Heart left ventricle (tissue), 13 donors: ENCODE data around the gene C1orf122.

Source experiments
- CTCF ChIP-seq, 12 donors: fragments of 200-600 bp; sonication (generic) in 4 of 12; IDR thresholded peaks; one replicate each; pipeline versions ENCODE4 v1.5.0 to v1.8.0; 2018 to 2022; ENCODE audit warnings: antibody characterized with exemption in 12 of 12, mild to moderate bottlenecking in 5 of 12
- POLR2A ChIP-seq, 2 donors: fragments of 450-650 bp; IDR thresholded peaks; one replicate each; pipeline ENCODE4 v1.6.1; 2017; ENCODE audit warnings: antibody characterized with exemption in 2 of 2, mild to moderate bottlenecking in 2 of 2, moderate library complexity in 2 of 2
- donor health status: ischemic (EF 13 %, LVEDD 7.1; RV severe dilation, severe dysfunction).
- donor health status: DM: no; HTN: yes; CAD: no.
- donor health status: DM: no; HTN: no; CAD: no.
- donor health status: ischemic (EF 25% LVEDD 6.9; RV normal size, moderate dysfunction).
- donor health status: ischemic (EF 25% LVEDD 5.7; RV mildly dilated, moderate dysfunction).
- donor health status: ischemic (EF 35%, LVEDD 5.7; RV mildly dilated, moderate dysfunction).
- donor health status: nonischemic (EF 11% LVEDD 7.7; RV severe dilation, severe dysfunction).
- donor health status: DM: yes; HTN: yes; CAD: no.
- donor health status: PGD.
- donor health status: ischemic (EF 29% LVEDD 5.4; RV normal size, mild dysfunction).
- donor health status: nonischemic (EF 23%, LVEDD 6.1; RV moderate dilation, normal function).

- TF ChIP-seq CTCF (IDR thresholded peaks at IDR 0.05): no peak
- no peak for TF ChIP-seq POLR2A (IDR thresholded peaks at IDR 0.05)
Observed at GRCh38 chr1:37817481-37817880, 9.9 kb downstream of the C1orf122 start.
